ENCODE data around the gene SEMA3E.
"Not testable (repeated sequence)": the region's sequence is repeated elsewhere in the genome, so short reads cannot be mapped to it uniquely, and the experiment has no call there.

SEMA3E gene

GRCh38 chr7:83484826-83485225 is 164.1 kb downstream of the SEMA3E start:
- no peak for DNase-seq

DNA sequence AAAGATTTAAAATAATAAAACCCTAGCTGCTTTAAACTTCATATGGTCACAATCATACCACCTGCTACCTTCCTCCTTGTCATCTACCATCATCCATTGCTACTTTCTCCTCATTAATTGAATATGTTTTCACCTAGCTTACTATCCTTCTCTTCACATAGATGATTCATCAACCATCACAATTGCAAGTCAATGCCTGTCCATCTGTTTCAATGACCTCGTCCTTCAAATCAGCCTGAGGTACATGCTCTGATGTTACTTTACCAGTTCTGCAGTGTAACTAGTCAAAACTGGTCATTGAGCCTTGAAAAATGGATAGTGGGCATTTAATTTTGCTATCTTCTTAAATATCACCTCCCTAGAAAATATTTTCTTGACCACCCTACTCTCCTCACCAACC is 164.7 kb downstream of the SEMA3E start:
- DNase-seq: no peak

GRCh38 chr7:83478616-83479015 is 170.3 kb downstream of the SEMA3E start:
- no peak for DNase-seq

DNA sequence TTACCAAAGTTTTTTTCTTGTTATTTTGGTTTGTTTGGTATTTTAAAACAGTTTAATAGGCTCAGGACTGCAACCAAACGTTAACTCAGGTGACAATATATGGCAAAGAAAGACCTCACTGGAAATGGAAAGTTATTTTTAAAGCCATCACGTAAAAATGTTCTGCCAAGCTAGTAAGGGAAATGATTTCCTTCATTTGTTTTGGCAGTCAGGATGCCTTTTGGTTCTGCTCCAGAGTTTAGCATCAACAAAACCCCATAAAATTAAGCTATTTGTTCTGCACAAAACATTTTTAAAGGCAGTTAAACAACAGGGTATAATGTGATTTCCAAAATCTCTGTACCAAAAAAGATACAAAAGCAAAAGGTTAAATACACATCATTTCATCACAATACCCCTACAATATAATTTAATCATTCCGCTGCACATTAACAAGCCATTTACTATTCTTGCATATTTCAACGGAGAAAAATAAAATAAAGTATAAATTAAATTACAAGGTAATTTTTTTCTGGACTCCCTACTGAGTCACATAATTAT is 172.4 kb downstream of the SEMA3E start:
- DNase-seq: no peak

- DNase-seq: peak in 1 of 5 experiments; percentile 0
Observed at GRCh38 chr7:83475420-83475819, 173.5 kb downstream of the SEMA3E start.

GRCh38 chr7:83472376-83472775 is 176.6 kb downstream of the SEMA3E start:
- no peak for DNase-seq

- DNase-seq: no peak
Observed at GRCh38 chr7:83469491-83469890, 179.4 kb downstream of the SEMA3E start.

DNA sequence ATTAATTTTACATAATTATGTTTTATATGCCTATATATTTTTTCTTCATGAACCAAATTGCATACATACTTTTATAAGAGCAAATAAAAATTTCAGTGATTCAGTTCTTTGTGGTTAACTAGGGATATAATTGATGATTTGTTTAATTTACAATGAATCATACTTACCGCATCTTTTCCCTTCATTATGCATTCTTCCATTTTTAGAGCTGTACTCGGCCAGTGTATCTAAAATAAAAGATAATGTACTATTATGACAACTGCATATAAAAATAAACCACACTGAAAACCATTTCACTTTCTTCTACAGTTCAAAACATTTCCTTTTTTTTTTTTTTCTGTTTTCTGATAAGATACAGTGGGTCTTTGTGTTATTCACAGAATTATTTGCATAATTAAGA is 179.9 kb downstream of the SEMA3E start:
- no peak for DNase-seq

DNA sequence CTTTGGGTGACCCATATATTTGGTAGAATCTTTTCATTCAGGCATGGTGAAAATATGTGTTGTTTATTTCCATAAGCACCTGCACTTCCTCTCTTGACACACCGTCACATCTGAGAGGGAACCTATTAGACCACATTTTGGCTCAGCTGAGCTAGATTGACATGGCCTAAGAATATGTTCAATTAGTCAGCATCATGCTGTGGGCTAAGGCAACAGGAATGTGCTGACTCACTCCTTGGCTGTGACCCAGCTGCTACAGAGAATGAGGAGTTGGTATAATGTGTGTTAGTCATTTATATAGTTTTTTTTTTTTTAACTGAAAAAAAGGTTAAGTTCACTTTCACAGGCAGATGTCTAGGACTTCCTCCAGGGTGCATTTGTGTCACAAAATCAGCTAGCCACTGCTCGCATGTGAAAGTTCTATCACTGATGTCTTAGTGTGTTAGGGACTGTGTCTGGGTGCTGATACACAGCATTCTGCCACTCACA is 180.6 kb downstream of the SEMA3E start:
- peak in 1 of 5 experiments; percentile 66 for DNase-seq

DNA sequence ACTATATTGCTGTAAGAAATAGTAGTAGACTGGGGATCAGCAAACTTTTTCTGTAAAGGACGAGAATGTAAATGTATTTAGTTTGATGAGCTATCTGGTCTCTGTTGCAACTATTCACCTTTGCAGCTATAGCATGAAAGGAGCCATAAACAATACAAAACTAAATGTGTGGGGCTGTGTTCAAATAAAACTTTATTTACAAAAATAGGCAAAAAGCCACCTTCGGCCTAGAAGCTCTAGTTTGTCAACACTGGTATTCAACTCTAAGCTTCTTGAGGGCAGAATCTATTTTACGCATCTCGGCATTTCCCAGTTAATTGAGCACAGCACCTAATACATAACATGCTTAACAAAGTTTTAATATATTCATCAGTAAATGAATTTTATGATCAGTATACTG is 181.4 kb downstream of the SEMA3E start:
- DNase-seq: no peak

DNA sequence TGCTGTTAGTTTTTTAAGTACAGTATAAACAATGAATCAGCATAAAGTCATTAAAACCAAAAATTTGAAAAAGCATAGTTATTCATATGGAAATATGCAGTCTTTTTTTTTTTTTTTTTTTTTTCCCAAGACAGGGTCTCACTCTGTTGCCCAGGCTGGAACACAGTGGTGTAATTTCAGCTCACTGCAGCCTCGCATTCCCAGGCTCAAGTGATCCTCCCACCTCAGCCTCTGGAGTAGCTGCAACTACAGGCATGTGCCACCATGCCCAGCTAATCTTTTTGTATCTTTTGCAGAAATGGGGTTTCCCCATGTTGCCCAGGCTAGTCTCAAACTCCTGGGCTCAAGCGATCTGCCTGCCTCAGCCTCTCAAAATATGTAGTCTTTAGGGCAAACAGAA is 182.0 kb downstream of the SEMA3E start:
- no peak for DNase-seq

DNA sequence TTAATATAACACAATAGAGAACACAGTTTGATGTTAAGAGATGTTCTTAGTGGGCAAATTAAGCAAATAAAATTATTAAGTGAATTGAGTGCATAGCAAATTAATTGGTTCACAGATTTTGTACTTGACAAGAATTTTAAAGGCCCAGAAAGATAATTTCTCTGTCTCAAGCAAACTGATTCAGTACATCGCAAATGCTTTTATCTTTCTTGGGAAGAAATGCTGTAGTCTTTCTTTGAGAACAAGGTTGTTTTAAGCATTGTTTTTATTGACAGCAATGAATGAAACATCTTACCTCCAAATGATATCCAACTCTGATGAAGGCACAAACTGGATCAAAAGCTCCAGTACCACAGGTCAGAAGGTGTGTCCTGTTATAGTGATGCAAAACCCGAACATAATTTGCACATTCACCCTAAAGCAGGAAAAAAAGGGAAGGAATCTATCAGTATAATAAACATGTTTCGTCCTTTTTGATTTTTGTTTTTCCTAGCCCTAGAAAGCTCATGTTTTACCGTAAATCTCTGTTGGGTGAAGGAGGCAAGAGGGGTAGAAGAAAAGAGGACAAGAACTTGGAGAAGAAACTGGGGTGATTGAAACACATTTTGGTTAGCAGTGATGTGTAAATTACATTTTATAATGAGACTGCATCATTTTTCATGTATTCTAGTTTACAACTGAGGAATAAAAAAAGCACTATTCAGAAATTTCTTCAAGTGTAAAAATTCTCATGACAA is 182.6 kb downstream of the SEMA3E start:
- DNase-seq: no peak

DNA sequence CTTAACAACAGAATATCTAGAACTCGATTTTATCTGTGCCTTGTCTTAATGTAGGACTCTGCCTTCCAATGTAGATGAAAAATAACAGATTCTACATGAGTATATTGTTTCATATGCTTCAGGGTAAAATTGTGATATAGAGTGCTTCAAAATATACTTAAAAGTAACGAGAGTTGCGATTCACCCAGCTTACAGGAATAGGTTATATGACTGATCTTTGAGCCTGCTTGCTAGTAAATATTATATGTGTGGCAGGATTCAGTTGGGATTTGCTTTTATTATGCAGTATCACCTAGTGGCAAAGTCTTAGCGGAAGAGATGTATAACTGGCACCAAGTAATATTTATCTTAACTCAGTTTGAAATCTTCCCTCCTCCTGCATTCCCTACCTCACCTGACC is 183.3 kb downstream of the SEMA3E start:
- DNase-seq: no peak

GRCh38 chr7:83461820-83462219 is 187.1 kb downstream of the SEMA3E start:
- DNase-seq: not testable (repeated sequence)

GRCh38 chr7:83459930-83460653 is 188.8 kb downstream of the SEMA3E start:
- not testable (repeated sequence) for DNase-seq

DNA sequence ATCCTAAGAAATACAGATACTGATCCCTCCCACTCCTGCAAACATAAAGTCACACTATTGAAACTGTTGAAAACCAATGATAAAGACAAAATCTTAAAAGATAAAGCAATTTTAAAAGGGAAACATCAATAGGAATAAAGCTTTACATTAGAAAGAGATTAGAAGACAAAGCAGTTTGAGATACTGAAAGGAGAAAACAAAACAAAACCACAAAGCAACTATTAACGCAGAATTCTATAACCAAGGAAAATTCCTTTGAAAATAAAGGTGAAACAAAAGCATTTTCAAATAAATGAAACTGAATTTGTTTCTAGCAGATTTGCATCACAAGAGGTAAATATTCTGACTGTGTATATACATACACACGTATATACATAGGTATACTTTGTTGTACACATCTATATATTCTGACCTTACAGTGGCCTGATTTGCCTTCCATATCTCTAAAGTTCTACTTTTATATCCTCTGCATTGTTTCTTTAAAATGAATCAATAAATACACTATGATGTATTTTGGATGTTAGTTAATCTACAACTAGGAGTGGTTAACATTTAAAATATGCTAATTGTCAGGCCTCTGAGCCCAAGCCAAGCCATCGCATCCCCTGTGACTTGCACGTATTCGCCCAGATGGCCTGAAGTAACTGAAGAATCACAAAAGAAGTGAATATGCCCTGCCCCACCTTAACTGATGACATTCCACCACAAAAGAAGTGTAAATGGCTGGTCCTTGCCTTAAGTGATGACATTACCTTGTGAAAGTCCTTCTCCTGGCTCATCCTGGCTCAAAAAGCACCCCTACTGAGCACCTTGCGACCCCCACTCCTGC is 189.6 kb downstream of the SEMA3E start:
- not testable (repeated sequence) for DNase-seq

DNA sequence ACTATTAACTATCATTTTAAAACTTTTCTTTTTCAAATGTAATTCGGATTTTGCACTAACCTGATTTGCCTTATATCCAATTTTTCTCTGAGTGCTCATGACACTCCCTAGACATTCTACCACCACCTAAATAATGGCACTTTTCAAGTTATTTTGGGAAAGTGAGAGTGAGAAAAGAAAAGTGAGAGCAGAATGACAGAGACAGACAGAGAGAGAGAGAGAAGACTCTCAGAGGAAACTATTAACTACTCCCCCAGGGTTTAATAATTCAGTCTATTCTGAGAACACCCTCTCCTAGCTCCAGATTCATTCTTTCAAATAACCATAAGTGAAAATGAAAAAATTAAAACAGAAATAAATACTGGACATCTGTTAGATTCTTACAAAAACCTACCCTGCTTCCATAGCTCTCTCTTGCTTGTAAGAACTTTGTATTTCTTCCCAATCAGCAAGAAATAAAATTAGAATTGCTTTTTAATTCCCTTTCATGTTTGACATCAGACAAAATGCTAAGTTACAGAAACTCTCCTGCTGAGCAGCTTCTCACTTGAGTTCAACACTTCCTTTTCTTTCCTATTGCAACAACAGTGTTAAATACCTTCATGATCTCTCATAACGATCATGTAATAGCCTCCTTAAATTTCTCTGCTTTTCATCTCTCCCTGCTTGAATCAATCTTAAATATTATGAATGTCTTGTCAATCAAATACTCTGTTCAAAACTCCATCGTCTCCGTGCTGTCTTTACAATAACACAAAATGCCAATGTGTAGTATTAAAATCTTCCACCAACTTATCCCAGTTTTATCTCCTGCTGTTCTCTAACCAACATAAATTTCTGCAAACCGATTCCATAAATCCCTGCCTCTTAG is 191.7 kb downstream of the SEMA3E start:
- DNase-seq: no peak

GRCh38 chr7:83456413-83456812 is 192.5 kb downstream of the SEMA3E start:
- DNase-seq: no peak

DNA sequence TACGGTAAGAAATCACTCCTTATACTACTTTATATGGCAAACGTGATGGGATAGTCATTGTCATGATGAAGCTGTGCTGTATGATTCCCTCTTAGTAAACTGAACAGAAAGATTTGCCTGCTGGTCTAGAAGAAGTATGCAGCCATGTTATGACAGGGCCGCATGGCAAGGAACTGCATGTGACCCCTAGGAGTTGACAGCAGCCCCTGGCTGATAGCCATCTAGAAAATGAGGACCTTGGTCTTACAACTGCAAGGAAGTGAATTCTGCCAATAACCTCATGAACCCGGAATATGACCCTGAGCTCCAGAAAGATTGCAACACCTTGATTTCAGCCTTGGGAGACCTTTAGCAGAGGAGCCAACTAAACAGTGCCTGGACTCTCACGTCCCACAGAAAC is 193.3 kb downstream of the SEMA3E start:
- DNase-seq: no peak

DNA sequence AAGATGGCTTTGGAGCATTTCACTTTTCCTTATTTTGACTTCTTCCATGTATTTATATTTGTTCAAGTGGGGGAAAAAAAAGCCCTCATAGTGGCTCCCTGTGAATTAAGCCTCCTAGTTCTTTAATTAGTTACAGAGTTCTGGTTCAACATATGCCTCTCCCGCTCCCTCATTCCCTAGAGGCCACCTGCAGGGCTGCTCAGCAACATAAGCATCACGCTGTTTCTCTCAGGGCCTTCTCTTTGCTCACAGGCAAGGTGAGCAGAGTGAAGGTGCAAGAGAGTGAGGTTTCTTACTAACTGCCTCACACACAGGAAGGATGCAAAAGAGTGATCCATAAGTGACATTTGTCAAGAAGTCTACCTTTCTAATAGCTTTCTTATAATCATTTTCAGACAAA is 196.7 kb downstream of the SEMA3E start:
- DNase-seq: no peak

DNA sequence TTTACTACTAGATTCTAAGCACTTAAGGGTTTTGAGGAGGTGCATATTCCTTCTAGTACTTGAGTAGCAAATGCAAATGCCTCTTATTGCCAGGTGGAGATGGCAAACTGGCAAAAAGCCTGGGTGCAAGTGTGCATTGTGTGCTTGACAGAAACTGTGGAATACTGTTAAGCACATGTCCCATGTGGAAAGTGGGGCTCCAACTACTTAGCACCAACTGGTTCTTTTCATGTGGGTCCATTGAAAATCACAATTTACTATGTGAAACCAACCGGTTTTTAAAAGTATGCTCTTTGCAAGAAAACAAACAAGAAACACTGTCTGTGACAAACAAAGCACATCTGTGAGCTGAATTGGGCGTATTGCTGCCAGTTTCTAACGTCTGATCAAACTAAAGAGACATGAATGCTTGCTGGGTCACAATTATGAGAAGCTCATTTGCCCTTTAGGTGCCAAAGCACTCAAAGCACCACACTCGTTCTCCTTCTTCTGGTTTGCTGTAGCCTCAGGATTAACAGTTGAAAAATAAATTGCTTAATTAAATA is 197.4 kb downstream of the SEMA3E start:
- DNase-seq: no peak

DNA sequence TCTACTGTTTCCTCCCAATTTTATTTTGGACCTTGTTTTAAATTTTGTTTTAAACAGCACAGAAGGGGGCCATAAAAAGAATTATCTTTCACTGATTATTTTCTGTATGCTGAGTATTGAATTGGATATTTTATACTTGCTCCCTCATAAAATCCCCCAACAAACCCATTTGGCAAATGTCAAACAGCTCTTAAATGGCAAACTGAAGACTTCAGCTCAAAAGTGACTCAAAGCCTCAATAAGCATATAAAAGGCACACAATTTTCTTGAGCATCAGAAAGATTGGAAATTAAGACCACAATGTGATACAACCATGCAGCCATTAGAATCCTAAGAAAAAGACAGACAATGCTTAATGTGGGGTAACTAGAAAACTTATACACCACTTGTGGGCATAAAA is 199.2 kb downstream of the SEMA3E start:
- no peak for DNase-seq
